ENCODE measurements around the gene COBLL1.
"Not testable (repeated sequence)": the region's sequence is repeated elsewhere in the genome, so short reads cannot be mapped to it uniquely, and the experiment has no call there.

COBLL1 gene

DNA sequence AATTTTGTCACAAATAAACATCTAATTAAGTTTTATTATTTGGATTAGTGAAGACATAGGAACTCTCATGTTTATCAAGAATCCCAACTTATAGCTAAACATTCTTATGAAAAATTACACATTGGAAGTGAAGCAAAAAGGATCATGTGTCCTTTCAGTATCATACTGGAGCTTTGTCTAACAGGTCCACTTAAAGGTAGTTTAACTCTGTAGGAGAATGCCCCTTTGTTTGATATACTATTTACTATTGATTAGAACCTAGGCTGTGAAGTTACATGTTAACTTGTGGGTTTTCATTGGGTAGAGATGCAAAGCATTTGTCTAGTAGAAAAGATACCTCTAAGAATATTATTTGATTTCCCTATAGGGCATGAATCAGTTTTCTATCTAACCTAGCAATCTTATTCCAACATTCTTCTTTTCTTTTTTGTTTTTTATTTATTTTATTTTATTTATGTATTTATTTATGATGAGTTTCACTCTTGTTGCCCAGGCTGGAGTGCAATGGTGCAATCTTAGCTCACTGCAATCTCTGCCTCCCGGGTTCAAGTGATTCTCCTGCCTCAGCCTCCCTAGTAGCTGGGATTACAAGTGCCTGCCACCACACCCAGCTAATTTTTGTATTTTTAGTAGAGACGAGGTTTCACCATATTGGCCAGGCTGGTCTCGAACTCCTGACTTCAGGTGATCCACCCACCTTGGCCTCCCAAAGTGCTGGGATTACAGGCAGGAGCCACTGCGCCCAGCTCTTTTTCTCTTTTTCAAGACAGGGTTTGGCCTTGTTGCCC, 18.5 kb upstream of the COBLL1 start:
- not testable (repeated sequence) for DNase-seq (ENCODE audit: low read depth)

DNA sequence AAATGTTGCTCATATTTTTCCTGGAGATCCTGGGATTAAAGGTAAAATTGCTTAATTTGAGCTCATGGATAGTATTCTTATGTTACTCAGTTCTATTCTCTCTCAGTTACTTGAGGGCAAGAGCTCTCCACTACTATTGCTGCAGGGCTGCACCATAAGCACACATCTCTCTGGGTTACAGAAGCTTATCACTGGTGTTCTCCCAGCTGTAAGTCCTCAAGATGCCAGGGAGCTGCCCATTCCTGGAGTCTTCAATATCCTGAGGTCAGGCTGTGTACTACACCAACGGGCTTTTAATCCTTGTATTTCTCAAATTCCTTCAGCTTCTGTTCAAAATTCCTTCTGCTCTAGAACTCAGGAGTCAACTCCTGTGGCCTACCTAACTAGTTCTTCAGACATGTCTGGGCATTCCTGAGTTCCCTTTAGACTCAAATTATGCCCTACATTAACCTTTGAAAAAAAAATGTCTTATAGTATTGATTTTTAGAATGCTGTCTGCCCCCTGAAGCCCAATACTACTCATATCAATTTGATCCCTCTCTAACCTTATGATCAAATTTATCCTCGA, 17.7 kb upstream of the COBLL1 start:
- DNase-seq (ENCODE audit: low read depth), result no peak

DNA sequence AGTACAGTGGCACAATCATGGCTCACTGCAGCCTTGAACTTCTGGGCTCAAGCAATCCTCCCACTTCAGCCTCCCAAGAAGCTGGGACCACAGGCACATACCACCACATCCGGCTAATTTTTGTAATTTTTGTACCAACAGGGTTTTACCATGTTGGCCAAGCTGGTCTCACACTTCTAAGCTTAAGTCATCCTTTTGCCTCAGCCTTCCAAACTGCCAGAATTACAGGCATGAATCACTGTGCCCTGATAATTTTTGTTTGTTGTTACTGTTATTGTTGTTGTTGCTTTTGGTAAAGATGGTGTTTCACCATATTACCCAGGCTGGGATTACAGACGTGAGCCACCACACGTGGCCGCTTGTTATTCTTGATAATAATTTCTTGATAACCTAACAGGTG, 10.5 kb upstream of the COBLL1 start:
- no peak for DNase-seq (ENCODE audit: low read depth)

DNA sequence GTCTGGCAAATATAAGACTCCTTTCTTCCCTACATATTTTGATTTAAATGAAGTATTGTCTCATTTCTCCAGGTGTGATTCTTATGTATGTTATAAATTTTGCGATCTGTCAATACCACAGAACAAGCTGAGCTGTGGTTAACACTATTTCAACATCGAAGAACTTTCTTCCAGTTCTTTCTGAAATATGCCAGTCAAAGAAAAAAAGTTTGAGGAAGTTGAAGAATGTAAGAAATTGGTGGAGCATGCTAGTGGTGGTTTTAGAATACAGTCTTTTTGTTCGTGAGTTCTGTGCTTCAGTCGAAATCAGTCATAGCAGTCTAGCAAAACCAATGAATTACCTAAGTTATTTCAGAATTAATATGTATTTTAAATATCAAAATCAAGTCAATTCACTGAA, 8.6 kb upstream of the COBLL1 start:
- peak; percentile 45 for DNase-seq (ENCODE audit: low read depth)

DNA sequence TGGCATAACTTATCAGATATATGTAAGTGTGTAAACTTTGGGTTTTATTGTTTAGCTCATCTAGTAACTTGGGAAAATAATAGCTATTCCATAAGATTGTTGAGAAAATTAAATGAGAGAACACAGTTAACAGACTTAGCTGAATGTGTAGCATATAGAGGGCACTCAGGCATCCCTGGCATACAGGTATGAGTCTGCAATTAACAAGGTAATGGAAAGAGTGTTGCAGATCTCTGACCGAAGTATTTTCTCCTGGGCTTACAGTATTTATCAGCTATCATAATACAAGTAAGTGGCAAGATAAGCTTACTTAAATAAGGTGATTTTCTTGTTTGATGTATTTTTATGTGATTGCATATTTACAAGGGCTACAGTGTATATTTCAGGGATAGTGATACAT, 7.9 kb upstream of the COBLL1 start:
- DNase-seq (ENCODE audit: low read depth), result no peak

DNA sequence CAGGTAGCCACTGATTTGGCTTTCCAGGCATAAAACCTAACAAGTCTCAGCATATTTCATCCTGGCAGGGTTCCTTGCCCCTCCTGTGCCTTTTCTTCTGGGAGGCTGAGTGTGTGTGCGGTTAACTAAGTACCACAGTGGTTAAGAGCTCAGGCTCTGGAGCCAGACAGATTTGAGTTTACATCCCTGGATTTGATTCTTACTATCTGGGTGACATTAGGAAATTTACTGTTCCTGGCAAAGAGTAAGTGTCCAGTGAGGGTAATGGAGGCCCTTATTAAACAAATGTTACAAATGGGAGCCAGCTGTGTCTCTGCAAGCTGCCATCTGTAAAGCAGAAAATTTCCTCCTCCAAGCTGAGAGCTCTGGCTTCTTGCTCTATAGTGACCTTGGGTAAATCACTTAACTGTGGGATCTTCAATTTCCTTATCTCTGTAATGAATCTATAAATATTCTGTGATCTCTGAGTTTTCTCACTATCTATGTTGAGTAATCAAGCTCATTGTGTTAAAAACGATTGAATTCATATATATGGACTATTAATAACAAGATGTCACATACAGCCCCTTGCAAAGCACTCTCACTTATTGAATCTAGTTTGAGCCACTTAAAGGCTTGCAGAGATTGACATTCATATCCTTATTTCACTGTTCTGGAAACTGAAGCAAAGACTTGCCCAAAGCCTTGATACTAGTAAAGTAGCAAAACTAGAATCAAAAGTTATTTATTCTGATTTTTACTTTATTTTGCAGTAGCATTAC, 6.5 kb upstream of the COBLL1 start:
- peak; percentile 83 for DNase-seq (ENCODE audit: low read depth)

DNA sequence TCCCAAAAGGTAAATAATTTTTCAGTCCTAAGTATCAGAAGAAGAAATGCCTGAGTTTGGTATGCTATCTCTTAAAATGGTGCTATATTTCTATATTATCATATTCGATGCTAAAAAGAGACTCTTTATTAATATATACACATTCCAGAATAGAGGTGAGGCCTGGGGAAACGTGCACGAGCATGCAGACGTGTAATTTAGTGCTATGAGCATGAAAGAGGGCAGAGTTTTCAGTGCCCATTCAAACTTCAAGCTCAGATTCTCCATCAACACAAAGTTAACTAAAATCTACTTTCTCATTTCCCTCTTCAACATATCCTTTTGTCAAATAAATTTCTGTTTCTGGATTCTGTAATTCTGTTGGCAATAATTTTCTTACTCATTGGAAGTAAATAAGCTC, 5.7 kb upstream of the COBLL1 start:
- no peak for DNase-seq (ENCODE audit: low read depth)

DNA sequence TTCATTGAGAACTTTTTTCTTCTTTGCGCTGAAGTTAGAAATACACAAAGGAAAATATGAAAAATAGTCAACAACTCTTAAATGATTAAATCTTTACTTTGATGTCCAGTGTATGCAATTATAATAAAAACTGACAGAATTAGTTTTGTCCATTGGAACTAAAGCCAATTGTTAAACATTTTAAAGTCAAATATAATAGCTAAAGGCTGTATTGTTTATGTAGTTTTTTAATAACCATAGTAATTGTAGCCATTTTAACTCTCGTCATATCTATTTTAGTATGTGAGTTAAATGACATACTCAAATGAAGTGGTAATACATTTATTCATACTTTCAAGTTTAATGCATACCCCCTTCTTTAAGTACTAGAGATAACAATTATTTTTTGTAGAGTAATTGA, 4.7 kb upstream of the COBLL1 start:
- no peak for DNase-seq (ENCODE audit: low read depth)

DNA sequence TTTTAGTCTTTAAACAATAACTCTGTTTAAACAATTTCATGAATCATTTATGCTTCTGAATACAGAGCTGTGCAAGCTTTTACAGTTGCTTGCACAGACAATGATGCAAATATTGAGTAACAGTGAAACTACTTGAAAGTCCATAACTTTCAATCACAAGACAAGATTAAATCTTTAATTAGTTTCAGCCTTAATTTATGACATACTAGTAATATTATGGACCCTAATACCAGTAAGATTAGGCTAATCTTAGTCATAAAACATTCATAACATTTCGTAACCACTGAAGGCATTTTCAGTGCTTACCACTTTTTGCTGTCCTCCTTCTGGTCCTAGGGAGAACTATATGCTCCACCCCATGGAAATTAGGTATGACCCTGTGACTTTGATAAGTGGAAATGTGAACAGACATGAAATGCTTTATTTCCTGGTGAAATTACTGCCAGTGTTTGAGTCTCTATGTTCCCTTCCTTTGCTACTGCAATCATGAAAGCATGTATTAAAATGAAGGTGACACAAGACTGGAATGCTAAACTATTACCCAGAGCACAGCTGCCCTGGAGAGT, 1.8 kb upstream of the COBLL1 start:
- DNase-seq (ENCODE audit: low read depth), result peak; percentile 94

DNA sequence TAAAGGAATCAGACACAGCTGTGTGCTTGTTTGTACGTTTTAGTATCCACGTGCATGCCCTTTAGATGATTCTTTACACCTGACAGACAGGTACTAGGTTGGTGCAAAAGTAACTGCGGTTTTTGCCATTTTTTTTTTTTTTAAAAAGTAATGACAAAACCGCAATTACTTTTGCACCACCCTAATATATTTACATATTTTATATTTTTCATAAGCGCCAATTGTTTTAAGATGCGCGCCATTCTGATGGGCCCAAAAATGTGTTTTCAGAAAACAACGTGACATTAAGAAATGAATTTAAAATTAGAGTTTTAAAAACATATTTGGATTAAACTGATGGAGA, 972 bp upstream of the COBLL1 start:
- no peak for DNase-seq (ENCODE audit: low read depth)

DNA sequence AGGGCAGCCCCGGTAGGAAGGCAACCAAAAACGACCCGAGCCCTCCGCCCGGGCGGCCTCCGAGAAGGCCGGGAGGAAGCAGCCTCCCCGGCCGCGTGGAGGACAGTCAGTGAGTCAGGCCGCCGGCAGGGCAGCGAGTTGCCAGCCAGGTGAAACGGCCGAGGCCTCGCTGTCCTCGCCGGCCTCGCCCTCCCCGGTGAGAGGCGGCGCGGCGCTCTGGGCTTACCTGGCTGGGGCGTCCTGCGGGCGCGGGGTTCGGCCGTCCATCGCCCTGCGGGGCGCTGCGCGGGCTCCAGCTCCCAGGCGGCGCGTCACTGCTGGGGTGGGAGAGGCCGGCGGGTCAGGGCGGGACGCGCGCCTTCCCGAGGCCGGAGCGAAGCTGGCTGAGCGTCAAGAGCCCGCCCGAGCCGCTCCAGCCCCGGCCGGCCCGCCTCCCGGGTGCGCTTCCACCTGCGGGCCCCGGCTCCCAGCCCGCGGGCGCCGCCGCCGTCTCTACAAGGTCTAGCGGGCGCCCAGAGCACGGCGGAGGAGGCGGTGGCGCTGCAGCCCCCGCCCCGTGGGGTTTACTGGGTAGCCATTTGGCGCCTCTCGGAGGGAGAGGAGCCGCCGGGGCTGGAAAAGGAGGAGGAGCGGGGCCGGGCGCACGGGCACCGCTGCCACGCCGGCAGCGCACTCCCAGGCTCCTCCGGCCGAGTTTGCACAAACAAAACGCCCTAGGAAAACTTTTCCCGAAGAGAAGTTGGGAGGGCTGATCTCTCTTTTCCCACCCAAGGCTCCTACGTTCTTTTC, 499 bp downstream of the COBLL1 start:
- peak; percentile 78 for DNase-seq (ENCODE audit: low read depth)

DNA sequence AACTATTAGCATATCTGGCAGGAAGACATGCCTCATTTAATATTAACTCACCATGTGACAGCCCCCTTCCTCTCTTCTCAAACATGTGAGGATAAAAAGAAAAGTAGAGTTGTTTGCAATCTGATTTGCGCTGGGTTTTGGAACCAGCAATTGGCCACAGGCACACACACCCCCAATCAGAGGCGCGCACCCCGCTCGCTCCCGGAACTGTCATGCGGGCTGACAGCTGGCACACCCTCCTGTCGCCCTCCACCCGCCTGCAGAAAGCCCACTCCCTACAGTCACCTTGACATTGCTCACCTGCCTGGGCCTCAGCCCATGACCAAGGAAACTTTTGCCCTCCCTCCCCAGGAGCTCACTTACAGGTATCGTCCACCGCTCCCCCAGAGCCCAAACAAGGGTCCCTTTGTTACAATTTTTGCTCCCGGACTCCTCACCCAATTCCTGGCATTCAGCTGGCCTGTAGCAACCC, 1.1 kb downstream of the COBLL1 start:
- peak; percentile 56 for DNase-seq (ENCODE audit: low read depth)

DNA sequence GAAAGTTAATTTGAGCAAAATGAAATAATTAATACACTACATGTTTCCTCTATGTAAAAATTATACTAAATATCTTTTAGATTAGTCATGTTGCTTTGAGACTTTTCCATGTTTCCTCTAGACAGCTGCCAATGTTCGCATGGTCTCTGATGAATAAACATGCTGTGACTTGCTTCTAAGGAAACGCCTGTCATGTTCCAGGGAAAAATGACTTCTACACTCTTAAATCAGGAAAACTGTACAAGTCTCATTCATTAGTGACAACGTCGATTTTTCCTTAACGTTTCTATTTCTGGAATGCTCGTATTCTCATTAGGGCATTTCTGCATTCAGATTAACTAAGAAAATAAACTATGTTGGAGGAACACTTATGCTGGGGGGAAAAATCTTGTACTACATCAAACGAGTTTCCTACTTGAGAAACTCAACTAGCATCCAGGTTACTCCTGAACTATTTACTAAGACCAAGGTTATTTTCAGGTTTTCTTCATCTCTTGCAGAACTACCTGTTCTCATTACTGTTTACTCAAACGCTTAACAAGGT, 1.6 kb downstream of the COBLL1 start:
- peak; percentile 63 for DNase-seq (ENCODE audit: low read depth)

DNA sequence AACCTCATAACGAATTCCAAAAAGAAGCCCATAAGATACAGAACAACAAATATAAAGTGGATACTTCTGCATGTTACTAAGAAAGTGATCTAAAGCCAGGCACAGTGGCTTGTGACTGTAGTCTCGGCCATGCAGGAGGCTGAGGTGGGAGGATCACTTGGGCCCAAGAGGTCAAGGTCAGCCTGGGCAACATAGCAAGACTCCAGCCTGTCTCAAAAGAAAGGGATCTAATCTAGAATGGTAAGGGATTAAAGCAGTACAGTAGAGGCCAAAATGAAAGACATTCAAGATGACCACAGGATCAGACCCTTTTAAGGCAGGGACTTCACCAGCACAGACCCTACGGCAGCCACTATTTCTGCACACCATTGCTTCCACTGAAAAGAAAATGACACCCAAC, 3.8 kb downstream of the COBLL1 start:
- no peak for DNase-seq (ENCODE audit: low read depth)

DNA sequence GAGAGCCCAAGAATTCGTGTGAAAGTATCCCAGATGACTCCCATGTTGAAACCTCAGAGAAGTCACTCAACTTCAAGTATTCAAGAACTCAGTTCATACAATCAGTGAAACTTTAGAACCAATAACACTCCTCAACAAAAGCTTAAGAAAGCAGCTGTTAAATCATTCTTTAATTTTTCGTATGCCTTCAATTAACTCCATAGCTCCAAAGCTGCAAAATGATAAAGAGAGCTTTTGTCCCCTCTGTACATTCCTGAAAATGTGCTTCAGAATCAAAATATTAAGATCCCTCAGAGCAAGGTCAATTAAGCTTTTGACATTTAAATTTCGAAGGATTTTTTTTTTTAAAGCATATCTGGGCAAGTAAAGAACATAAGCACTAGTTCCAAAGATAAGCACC, 4.7 kb downstream of the COBLL1 start:
- no peak for DNase-seq (ENCODE audit: low read depth)

DNA sequence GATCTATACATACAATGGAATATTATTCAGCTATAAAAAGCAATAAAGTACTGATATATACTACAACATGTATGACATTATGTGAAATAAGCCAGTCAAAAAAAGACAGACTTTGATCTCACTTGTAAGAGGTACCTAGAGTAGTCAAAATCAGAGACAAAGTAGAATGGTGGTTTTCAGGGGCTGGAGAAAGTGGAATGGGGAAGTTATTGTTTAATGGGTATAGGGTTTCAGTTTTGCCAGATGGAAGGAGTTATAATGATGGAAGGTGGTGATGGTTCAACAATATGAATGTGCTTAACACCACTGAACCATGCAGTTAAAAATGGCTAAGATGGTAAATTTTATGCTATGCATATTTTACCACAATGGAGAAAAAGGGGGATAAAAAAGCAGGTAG, 6.3 kb downstream of the COBLL1 start:
- DNase-seq (ENCODE audit: low read depth), result no peak

DNA sequence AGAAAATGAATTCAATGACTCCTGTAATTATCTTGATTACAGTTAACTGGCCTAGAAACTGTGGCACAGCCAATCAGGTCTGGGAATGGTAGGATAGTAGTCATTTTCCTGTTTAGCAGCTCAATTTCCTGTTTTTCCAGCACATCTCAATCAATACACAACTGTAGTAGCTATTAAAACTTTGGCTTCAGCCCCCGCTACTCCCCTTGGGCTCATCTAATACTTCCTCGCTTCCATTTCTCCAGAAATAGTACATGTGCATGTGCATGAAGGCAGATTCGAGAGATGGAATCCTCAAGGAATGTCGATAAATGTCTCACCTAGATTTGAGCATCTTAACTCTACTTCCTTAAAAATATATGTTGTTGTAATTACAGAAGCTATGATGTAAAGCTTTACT, 9.7 kb downstream of the COBLL1 start:
- no peak for DNase-seq (ENCODE audit: low read depth)

DNA sequence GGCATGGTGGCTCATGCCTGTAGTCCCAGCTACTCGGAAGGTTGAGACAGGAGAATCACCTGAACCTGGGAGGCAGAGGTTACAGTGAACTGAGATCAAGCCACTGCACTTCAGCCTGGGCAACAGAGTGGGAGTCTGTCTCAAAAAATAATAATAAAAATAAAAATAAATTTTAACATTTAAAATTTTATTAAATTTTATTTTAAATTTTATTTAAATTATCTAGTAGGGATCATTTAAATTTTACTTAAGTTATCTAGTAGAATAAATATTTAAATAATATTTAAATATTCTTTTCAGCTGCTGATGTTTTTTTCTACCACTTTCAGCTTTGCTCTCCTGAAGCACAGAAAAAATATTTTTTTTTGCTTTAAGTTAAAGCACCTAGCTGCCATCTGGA, 10.4 kb downstream of the COBLL1 start:
- DNase-seq (ENCODE audit: low read depth), result no peak

DNA sequence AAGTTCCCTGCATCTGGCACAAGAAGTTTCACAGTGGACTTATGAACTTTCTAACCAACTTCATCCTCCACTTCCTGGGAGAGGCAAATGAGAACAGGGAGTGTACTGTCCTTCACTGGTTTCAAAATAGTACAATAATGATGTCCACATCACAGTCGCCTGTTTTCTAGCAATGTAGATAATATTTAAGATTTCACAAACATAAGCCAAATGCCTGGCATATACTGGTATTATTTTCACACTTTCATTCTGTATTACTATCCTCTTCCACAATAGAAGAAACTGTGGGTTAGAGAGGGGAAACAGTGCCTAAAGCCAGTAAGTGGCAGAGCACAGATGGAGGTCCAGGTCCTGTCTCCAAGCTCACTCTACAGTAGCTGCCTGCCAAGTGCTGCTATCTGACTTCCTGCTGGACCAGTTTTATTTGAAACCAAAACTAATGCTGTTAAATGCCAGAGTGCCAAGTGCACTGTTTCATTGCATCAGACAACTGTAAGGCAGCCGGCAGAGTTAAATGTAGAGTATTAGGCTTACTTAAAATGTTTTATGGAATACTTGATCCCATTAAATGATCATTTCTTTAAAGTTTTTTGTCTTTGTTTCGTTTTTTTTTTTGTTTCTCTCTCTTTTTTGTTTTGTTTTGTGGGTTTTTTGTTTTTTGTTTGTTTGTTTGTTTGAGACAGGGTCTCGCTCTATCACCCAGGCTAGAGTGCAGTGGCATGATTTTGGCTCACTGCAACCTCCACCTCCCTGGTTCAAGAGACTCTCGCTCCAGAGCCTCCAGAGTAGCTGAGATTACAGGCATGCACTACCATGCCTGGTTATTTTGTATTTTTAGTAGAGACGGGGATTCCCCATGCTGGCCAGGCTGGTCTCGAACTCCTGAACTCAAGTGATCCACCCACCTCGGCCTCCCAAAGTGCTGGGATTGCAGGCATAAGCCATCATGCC, 15.1 kb downstream of the COBLL1 start:
- DNase-seq (ENCODE audit: low read depth), result peak; percentile 79

DNA sequence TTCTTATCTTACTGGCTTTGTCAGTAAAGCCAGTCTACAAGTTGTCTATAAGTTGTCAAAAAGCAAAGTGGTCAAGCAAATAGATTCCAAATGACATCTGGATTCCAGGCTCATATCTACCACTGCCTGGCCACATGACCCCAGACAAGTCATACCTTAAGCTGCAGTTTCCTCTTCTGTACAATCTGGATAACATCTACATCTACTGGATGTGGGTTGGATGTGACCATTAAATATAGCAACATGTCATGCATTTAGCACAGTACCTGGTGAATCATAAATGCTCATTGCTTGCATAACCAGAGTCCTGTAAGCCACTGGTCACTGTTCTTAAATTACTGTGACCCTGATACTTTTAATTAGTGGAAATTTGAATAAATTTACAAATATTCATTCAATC, 16.8 kb downstream of the COBLL1 start:
- peak; percentile 77 for DNase-seq (ENCODE audit: low read depth)

DNA sequence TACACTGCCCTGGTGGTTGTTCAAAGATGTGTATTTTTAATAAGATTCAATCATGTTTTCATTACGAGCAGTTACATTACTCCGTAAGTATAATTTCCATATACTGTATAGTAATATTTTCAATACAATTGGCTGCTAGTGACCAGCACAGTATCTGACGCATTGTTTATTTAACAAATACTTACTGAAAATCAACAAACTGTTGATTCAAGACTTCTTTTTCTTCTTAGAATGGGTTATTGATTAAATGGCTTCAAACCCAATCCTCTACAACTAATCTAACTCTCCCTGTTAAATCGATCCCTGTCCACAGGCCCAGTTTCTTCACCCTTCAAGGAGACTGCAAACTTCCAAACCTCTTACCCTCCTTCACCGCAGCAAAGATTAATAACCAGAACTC, 18.5 kb downstream of the COBLL1 start:
- DNase-seq (ENCODE audit: low read depth), result no peak

Measured in amniotic epithelial cell (primary cell).